ENCODE data around the gene CLRN3.

Gene CLRN3

DNA sequence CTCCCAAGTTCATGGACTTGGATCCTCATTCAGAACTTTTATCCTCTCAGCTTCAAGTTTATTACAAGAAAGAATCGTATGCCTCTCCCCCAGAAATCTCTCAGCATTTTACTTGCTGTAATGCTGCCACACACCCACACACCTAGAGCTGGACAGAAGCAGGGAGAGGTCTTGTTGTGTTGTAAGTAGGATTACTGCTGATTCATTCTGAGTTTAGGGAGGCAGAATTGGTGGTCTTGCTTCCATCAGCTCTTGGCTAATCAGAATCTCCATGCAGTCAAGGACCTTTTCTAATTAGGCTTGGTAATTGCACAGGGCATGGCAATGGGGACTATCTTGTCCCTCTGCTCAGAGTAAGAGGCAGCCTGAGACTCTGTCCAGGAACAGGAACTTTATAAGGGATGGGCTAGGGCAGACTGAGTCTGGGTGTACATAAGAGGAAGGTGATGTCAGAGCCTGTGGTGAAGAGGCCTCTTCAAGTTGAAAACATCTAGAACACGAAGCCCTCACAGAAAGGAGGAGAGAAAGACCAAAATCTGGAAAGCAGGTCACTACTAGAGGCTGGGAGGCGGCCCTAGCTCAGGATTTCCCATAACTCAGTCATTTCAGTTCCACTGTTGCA is 7.1 kb upstream of the CLRN3 start:
- DNase-seq (ENCODE audit: low read depth), result peak; percentile 74

DNA sequence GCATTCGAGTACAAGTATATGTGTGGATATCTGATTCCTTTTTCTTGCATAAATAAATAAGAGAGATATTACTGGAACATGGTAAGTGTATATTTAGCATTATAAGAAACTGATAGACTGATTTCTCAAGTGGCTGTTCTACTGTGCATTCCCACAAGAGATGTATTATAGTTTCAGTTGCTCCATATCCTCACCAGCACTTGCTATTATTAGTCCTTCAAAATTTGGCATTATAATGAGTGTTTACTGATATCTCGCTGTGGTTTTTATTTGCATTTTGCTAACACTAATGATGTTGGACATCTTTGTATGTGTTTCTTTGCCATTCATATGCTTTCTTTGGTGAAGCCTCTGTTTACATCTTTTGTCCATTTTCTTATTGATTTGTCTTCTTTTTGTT is 4.4 kb upstream of the CLRN3 start:
- no peak for DNase-seq (ENCODE audit: low read depth)

DNA sequence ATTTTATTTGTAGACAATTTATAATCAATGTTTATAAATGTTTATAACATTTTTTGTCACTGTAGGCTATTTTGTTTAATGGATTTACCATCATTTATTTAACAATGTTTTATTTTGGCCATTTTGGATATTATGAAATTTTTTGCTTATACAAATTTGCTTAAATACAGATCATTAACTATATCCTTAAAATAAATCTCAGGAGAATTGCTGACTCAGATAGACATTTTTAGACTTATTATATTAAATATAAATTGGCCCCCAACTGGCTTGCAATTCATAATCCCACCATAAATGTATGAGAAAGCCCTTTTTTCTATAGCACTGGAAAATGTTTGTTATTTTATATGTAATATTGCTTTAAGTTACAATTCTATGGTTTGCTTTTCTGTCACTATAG is 3.8 kb upstream of the CLRN3 start:
- no peak for DNase-seq (ENCODE audit: low read depth)

DNA sequence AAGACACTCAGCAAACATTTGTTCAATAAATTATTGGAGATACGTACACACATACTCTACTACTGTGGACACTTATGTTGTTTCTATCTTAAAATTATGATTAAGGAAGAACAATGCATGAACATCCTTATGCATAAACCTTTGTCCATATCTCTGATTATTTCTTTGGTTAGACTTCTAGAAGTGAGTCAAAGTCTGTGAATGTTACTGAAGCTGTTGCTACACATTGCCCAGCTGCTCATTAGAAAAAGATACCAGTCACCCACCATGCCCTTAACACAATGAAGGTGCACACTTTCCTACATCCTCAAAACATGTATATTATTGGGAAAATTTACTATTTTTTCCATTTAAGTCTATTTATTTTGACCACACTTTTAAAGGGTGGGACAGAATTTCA is 1.4 kb upstream of the CLRN3 start:
- DNase-seq (ENCODE audit: low read depth), result peak; percentile 60

DNA sequence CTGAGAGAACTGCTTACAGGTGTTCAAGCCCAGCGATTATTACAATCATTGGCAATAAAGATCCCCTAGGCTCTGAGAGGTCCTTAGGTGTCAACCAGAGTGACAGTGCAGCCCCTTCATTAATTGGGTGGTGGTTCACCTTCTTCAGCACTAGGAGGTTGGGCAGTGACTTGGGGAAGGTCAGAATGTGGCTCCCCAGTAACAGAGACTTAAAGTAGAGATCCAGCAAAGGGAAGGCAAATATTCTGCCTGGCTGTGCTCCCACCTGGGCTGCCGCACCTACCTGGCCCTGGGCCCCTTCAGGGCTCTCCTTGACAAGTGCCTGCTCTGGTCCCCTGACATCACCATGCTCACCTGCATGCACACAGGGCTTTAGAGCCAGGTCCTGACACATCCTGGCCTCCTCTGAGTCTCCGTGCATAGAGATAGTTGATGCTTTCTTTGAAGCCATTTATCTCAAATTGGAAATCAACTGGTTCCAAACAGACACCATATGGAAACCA is 1.9 kb downstream of the CLRN3 start:
- no peak for DNase-seq (ENCODE audit: low read depth)

DNA sequence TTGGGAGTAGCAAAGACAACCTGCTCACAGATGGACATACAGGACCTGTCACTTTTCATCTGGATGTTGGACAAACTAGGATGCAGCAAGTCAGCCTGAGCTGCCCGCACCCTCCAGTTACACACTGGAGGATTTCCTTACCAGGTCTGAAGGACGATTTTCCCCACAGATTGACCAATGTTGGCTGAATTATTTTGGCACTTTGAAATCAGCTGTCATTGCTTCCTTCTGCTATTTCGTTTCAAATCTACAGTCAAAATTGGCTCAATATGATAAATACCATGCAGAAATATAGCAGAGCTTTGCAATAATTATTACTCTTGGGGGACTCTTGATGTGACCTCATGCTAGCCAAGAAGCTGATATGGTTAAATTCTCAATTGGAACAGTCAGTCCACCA is 2.5 kb downstream of the CLRN3 start:
- DNase-seq (ENCODE audit: low read depth), result no peak

DNA sequence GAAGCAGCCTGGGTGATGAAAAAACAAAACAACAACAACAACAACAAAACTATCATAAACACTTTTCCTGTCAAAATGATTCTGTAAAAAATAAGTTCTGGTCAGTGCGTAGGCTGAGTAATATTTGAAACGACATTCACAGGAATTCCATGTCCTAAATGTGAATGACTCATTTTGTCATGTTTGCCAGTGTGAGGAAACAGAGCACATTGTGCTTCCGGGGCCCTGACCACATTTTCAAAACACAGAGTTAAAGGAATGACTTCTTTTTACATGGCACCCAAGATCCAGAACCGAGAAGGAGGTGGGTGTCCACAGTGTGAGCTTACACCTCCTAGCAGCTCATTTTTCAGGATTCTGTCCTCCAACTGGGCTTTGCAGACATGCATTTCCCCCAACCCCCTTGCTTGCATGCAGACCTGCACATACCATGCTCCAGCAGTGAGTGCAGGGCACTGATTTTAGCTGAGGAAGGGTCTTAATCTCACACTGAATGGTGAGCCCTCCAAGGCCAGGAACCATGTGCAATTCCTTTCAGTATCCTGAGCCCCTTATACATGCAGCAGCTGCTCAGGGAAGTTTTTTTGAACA is 3.0 kb downstream of the CLRN3 start:
- peak; percentile 84 for DNase-seq (ENCODE audit: low read depth)

DNA sequence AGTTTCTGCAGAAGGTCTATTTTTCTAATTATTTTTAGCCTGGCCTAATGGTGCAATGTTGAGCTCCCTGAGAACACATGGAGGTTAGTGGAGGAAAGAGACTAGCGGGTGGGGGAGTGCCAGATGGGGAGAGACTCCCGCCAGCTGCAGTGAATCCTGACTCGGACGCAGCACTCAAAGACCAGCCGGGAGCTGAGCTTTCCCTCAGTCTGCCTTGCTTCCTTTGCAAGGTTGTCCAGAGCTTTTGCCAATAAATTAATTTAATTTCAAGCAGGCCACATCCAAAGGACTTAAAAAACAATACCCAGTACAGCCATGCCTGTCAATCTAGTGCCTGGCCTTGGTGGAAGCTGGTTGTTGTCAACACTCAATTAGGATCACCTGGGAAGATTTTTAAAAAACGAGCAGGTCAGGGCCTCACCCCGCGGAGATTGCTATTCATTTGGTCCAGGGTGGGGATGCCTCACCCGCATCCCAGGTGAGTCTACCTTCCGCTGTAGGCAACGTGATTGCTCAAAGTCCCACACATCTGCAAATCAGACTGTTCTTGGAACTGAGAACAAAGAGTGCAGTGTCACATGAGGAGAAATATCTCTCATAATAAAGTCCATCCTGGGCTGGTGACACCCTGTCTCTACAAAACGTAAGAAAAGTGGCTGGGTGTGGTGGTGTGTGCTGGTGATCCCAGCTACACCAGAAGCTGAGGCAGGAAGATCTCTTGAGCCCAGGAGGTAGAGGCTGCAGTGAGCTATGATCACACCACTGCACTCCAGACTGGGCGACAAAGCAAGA is 4.0 kb downstream of the CLRN3 start:
- DNase-seq (ENCODE audit: low read depth), result no peak

DNA sequence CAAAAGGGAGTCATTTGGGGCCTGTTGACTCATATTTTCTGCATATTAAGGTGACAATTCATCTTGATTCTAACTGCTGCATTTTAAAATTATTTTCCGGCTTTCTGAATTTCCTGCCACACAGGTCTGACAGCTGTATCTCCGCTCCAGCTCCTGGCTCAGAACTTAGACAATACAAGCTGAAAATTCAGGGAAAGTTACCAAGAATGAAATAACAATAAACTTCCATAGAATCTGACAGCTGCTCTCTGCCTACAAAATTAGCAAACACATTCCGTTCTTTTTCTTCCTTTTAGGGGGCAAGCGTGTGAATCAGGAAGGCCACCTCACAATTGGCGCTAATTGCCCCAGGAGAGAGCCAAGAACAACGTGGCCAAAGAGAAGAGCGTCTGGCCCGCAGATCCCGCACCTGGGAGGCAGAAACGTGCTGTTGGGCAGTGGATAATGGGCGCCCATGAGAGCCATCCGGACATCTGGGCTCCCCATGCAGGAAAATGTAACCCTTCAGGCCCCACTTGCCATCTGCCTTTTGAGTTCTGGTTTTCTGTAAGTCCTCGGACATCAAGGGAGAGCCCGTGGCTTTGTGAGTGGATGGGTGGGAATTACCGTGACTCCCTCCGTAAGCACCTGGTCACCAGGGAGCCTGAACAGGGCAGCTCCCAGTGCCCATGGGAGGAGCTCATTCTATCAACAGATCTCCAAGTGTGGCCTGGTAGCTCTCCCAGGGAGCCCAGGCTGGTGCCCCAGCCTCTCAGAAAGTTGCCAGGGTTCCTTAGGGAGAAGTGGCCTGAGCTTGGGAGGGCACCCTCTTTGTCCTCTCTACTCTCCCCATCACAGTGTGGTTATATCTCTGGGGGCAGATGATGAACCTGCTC is 5.0 kb downstream of the CLRN3 start:
- no peak for DNase-seq (ENCODE audit: low read depth)

DNA sequence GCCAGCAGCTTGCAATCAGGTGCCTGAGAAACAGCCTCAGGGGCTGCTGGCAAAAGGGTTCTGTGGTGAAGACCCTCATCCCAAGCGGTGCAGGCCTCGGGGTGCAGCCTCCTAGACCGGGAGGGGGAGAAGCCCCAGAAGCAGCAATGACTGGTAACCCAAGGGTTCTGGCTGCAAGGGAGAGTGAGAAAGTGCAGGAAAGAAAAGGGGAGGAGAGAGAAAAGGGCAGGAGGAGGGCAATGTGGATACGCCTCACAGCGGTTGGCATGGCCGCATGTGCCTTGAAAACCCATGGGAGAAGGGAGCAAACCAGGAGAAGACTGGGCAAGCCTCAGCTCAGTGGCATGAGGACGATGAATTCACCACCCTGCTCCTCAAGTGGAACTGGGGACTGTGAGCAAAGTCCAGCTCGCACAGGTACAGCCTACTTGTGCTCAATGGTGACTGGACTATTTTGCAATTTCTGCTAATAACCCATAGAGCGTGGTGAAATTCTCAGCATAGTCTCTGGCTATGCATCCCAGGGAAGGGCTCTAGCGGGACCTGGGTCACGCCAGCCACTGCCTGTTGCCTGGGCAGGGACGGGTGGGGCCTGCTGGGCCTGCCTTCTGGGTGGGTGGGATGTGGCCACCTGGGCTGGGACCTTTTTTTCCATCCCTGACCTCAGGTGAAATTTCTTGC is 6.2 kb downstream of the CLRN3 start:
- DNase-seq (ENCODE audit: low read depth), result no peak

DNA sequence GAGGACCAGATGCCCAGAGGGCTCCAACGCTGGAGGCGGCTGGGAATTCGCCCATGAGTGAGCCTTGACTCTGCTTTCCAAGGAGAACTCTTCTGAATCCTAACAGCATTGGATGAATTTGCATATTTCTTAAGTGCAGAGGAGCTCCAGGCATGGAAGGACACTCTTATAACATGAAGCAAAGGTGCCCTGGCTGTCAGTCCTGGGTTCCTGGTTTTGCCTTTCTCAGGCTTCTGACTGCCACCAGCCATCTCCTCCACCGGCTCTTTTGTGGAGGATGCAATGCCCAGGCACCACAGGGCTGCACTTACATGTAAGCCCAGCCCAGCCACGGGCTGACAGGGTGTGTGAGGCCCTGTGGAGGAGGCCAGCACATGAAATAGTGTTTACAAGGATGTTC is 8.2 kb downstream of the CLRN3 start:
- DNase-seq (ENCODE audit: low read depth), result no peak

DNA sequence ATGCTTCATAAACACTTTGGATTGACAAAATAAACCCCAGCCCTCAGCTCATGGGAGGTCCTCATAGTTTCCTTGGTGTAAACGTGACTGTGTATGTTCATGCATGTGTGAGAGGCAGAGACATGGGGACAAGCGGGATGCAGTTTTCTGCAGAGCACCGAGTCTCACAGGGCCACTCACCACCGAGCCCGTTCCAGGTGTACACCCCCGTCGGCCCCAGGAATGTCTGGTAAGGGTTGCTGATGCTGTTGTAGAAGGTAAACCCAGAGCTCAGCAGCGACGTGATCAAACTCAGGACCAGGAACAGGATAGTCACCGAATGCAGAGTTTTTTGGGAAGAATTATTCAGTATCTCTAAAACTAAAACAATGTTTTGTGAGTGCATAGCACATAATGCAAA is 9.2 kb downstream of the CLRN3 start:
- DNase-seq (ENCODE audit: low read depth), result no peak

DNA sequence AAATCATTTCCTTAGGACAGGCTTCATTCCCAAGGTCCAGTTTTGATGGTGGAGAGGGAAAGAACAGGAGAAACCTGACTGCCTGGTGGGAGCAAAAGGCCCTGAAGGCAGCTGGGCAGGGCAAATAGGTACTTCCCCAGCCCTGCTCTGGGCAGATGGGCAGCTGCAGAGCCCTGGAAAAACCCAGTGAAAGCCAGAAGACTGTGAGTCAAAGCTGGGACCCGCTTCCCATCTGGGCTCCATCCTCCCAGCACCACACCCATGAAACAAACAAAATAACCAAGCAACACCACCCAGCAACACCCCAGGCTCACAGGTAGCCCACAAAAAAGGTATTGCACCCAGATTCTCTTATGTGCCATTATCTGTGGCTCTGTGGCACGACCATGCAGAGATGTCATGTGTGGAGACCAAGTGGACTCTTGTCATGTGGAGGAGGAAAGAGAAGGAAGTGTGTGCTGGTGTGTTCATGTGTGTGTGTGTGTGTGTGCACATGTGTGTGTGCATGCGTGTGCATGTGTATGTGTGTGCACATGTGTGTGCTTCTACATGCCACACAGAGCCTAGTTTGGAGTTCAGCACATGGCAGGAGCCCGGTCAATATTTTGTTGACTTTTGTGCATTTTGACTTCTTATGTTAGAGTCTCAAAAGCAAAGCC is 9.8 kb downstream of the CLRN3 start:
- DNase-seq (ENCODE audit: low read depth), result no peak

DNA sequence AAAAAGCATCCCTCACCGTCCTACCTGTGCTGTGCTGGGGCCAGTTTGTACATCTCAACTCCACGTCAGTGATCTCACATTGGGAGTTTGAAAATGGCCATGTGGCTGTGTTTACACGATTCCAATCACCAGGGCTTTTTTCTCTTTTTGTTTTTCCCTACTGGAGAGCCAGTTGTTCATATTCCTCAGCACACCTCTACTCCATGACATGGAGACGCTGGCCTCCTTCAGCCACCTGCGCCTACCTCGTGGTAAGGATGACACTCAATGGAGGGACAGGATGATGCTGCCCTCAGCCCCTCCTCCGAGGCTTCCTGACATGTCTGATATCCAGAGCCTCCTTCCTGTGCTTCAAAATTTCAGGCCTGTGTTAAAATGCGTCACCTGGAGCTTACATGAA is 10.3 kb downstream of the CLRN3 start:
- DNase-seq (ENCODE audit: low read depth), result no peak

DNA sequence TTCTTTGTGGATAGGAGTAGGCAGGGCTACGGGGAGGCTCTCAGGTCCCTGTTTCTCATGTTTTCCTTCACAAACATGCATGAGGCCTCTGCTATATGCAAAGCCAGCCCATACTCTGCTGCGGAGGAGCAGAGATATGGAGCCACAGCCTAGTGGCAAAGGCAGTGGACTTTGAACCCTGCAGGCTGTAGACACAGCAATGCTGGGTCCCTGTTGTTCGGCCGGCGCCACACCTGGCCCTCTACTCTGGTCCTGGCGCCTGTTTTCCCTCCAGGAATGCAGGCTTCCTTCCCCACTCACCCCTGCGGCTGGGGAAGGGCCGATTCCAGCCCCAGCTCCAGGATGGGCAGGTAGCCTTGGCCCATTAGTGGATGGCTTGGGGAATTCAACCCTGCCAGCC is 11.5 kb downstream of the CLRN3 start:
- no peak for DNase-seq (ENCODE audit: low read depth)

DNA sequence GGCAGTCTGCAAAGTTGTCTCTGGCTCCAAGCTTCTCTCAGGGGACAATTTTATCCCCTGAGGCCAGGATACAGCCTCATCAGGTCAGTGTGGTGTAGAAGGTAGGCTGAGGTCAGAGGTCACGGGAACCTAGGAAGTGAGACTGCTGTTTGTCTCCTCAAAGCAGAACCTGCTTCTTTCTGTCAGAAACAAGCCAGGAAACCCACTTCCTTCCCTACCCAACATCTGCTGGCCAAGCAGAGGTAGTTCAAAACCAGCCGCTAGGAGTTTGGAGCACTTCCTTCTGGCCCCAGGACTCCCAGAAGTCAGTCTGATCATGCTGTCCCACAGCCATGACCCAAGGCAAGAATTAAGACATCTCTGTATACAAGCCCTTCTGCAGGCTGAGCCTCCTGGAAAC is 12.2 kb downstream of the CLRN3 start:
- DNase-seq (ENCODE audit: low read depth), result no peak

DNA sequence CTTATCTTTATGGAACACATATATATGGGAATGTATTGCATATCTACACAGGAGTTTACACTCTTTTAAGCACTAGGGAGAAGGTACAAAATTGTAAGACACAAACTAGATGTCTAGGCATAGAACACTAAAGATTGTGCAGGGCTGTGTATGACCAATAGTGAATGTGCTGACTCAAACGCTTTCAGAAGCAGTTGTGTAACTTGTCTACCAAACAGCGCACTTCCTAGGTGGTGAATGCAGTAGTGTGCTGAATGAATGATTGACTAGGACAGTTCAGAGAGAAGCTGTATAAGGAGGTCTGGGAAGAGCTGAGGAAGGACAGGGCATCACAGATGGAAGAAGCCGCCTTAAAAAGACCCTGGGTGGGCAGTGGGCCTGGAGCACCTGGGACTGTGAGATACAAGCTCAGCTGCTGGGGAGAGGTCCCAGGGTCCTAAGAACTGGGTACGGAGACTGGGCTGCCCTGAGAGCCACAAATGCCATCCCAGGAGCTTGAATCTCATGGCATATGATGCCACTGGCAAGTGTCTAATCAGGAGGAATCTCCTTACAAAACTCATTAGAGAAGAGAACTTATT is 14.2 kb downstream of the CLRN3 start:
- DNase-seq (ENCODE audit: low read depth), result no peak

DNA sequence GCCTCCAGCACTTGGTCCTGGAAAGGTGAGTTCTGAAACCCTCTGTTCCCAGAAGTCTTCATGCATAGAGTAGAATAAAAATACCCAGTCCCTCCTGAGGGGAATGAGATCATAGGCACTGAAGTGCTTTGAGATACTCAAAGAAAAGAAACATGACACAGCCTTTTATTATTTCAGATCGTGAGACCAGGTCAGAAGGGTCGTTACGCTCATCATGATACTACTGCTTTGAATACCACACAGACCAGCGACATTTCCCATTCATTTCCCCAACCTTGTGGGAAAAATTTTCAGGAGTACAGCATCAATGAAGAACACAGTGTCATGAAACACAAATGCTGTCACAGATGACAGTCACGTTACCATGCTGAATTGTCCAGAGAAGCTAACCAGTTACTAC is 15.0 kb downstream of the CLRN3 start:
- no peak for DNase-seq (ENCODE audit: low read depth)

DNA sequence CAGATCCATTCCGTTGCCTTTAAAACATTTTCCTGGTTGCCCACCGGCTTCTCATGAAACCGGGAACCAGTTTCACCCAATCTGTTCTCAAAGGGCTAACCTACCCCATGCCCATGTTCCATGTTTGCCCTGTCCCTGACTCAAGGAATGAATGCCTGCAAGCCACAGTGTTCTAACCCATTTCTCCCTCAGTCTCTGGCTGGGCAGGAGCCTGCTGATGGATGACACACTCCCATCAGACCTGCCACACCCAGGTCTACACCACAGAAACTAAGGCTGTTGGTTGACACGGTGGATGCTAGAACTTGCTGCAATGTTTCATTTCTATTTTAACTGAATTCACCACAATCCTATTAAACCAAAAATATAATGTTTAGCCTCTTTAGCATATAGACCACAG is 15.6 kb downstream of the CLRN3 start:
- peak; percentile 31 for DNase-seq (ENCODE audit: low read depth)

DNA sequence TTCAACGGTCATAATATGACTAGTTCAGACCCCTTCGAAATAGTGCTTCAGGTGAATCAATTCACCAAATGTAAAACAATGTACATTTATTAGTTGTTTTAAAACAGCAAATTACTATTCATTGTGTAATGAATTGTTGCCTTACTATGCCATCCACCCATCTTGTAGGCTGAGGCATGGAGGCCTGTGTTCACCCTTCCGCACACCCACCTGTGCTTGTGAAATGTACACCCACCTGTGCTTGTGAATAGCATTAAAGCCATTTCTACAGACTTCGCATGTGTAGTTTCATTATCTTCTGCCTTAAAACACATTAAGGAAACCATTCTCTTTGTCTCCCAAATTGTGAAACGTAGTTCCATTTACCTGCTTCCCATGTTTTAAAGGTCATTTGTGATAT is 16.8 kb downstream of the CLRN3 start:
- no peak for DNase-seq (ENCODE audit: low read depth)

DNA sequence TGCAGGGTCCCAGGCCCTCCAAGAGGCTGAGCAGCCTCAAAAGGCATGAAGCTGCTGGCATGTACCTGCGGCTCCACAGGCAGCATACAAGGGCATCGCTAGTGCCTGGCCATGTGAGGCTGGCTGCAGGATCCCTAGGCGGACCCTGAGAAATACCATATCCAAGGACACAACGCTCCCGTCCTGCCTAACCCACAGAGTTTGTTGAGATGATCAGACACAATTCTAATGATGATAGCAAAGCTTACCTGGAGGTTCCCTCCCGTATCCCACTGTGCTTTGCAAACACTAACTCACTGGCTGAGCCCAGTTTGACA is 17.3 kb downstream of the CLRN3 start:
- DNase-seq (ENCODE audit: low read depth), result no peak
